NCI-H345 (cell line): Measurements from ENCODE around the gene MB21D2.

ENCODE experiments used
- DNase-seq: peaks from one replicate; lab custom pipeline; 2025; lab: John Stamatoyannopoulos, UW

Gene MB21D2

GRCh38 chr3:192890347-192891335 is 27.0 kb downstream of the MB21D2 start:
- no peak for DNase-seq

GRCh38 chr3:192889679-192890078 is 28.0 kb downstream of the MB21D2 start:
- DNase-seq = no peak

- no peak for DNase-seq
Observed at GRCh38 chr3:192888190-192888589, 29.5 kb downstream of the MB21D2 start.

- DNase-seq = no peak
Observed at GRCh38 chr3:192887701-192888100, 30.0 kb downstream of the MB21D2 start.

- DNase-seq = no peak
Observed at GRCh38 chr3:192887047-192887446, 30.6 kb downstream of the MB21D2 start.

GRCh38 chr3:192884777-192885773 is 32.6 kb downstream of the MB21D2 start:
- no peak for DNase-seq

- no peak for DNase-seq
Observed at GRCh38 chr3:192883512-192883911, 34.1 kb downstream of the MB21D2 start.

- no peak for DNase-seq
Observed at GRCh38 chr3:192881159-192881786, 36.4 kb downstream of the MB21D2 start.

- no peak for DNase-seq
Observed at GRCh38 chr3:192880313-192880712, 37.3 kb downstream of the MB21D2 start.

- no peak for DNase-seq
Observed at GRCh38 chr3:192879346-192880031, 38.2 kb downstream of the MB21D2 start.

GRCh38 chr3:192875971-192876565 is 41.6 kb downstream of the MB21D2 start:
- DNase-seq = no peak

- no peak for DNase-seq
Observed at GRCh38 chr3:192870822-192871221, 46.8 kb downstream of the MB21D2 start.

- DNase-seq = no peak
Observed at GRCh38 chr3:192869131-192870031, 48.3 kb downstream of the MB21D2 start.

- DNase-seq = no peak
Observed at GRCh38 chr3:192867645-192868044, 50.0 kb downstream of the MB21D2 start.

GRCh38 chr3:192866804-192867203 is 50.9 kb downstream of the MB21D2 start:
- DNase-seq = no peak

- DNase-seq = no peak
Observed at GRCh38 chr3:192864941-192865340, 52.7 kb downstream of the MB21D2 start.

- DNase-seq = no peak
Observed at GRCh38 chr3:192863091-192863420, 54.6 kb downstream of the MB21D2 start.

GRCh38 chr3:192862408-192863090 is 55.1 kb downstream of the MB21D2 start:
- no peak for DNase-seq

- DNase-seq = no peak
Observed at GRCh38 chr3:192861972-192862371, 55.7 kb downstream of the MB21D2 start.
